H9 (cell line): ENCODE data around the gene NCKAP5. TPM values are rescaled to one million over a fixed set of nuclear protein-coding genes. Genes with fewer than 3 reads are reported as not detected.

Experiments used
- DNase-seq: peaks from one replicate; pipeline ENCODE4 v3.0.0-alpha.2; 2017
- H2AFZ ChIP-seq: one replicate; pipeline ENCODE4 v1.6.1; 2013; ENCODE audit warnings: mild to moderate bottlenecking, low read length, control low read depth, moderate library complexity
- H2AK5ac ChIP-seq: 2 replicates; pipeline ENCODE4 v1.6.1; 2013; ENCODE audit warnings: low read length, control low read depth, mixed read lengths; ENCODE audit not compliant: insufficient read length
- H2BK120ac ChIP-seq: one replicate; pipeline ENCODE4 v1.6.1; 2013; ENCODE audit warnings: low read depth, mild to moderate bottlenecking, low read length, control low read depth, inconsistent platforms; ENCODE audit not compliant: poor library complexity, severe bottlenecking
- H2BK12ac ChIP-seq: 2 replicates; pipeline ENCODE4 v1.6.1; 2013; ENCODE audit warnings: low read length, control low read depth, mixed read lengths, low read depth; ENCODE audit not compliant: insufficient read length
- H2BK15ac ChIP-seq: 2 replicates; pipeline ENCODE4 v1.6.1; 2013; ENCODE audit warnings: low read depth, low read length, control low read depth
- H2BK20ac ChIP-seq: one replicate; pipeline ENCODE4 v1.6.1; 2013; ENCODE audit warnings: low read depth, mild to moderate bottlenecking, low read length, control low read depth, inconsistent platforms; ENCODE audit not compliant: poor library complexity, severe bottlenecking
- H2BK5ac ChIP-seq: 2 replicates; pipeline ENCODE4 v1.6.1; 2013; ENCODE audit warnings: low read length, control low read depth, mixed read lengths; ENCODE audit not compliant: insufficient read length
- H3K14ac ChIP-seq: 2 replicates; pipeline ENCODE4 v1.6.1; 2013; ENCODE audit warnings: low read length, control low read depth; ENCODE audit not compliant: insufficient read depth
- H3K18ac ChIP-seq: 2 replicates; pipeline ENCODE4 v1.6.1; 2013; ENCODE audit warnings: low read depth, mild to moderate bottlenecking, mixed read lengths, low read length, control low read depth; ENCODE audit not compliant: insufficient read length
- H3K23ac ChIP-seq: 2 replicates; pipeline ENCODE4 v1.6.1; 2013; ENCODE audit warnings: low read length, control low read depth, mixed read lengths, low read depth; ENCODE audit not compliant: insufficient read length
- H3K23me2 ChIP-seq: 2 replicates; pipeline ENCODE4 v1.6.1; 2013; ENCODE audit warnings: low read depth, mild to moderate bottlenecking, mixed read lengths, low read length, control low read depth; ENCODE audit not compliant: insufficient read length, poor library complexity, severe bottlenecking
- H3K27ac ChIP-seq: 2 replicates; pipeline ENCODE4 v1.5.1; 2013; ENCODE audit warnings: low read length, control low read depth, mixed read lengths, low read depth; ENCODE audit not compliant: insufficient read length
- H3K27me3 ChIP-seq: 2 replicates; pipeline ENCODE4 v1.6.1; 2013; ENCODE audit warnings: low read length, control low read depth, inconsistent platforms; ENCODE audit not compliant: insufficient read depth
- H3K4ac ChIP-seq: 2 replicates; pipeline ENCODE4 v1.6.1; 2013; ENCODE audit warnings: low read depth, mild to moderate bottlenecking, control low read depth, inconsistent platforms, low read length, moderate library complexity
- H3K4me1 ChIP-seq: 2 replicates; pipeline ENCODE4 v1.6.1; 2013; ENCODE audit warnings: low read length, control low read depth, inconsistent platforms; ENCODE audit not compliant: insufficient read depth
- H3K4me2 ChIP-seq: 2 replicates; pipeline ENCODE4 v1.6.1; 2013; ENCODE audit warnings: low read length, control low read depth, mixed read lengths; ENCODE audit not compliant: insufficient read length, insufficient read depth
- H3K56ac ChIP-seq: 2 replicates; pipeline ENCODE4 v1.6.1; 2013; ENCODE audit warnings: low read depth, mild to moderate bottlenecking, mixed read lengths, low read length, control low read depth; ENCODE audit not compliant: insufficient read length
- H3K79me1 ChIP-seq: 2 replicates; pipeline ENCODE4 v1.6.1; 2013; ENCODE audit warnings: low read depth, mild to moderate bottlenecking, moderate library complexity, low read length, control low read depth, inconsistent platforms; ENCODE audit not compliant: insufficient read depth, poor library complexity, severe bottlenecking
- H3K79me2 ChIP-seq: 2 replicates; pipeline ENCODE4 v1.6.1; 2013; ENCODE audit warnings: low read length, control low read depth, inconsistent platforms; ENCODE audit not compliant: insufficient read depth
- H3K9ac ChIP-seq: 2 replicates; pipeline ENCODE4 v1.6.1; 2013; ENCODE audit warnings: low read length, control low read depth, mixed read lengths; ENCODE audit not compliant: insufficient read length; ENCODE audit errors: extremely low read depth
- H3K9me3 ChIP-seq: one replicate; pipeline ENCODE4 v1.6.1; 2013; ENCODE audit warnings: low read depth, low read length, inconsistent platforms; ENCODE audit not compliant: control insufficient read depth
- H3T11ph ChIP-seq: one replicate; pipeline ENCODE4 v1.6.1; 2013; ENCODE audit warnings: mild to moderate bottlenecking, low read length, control low read depth, inconsistent platforms
- H4K20me1 ChIP-seq: one replicate; pipeline ENCODE4 v1.6.1; 2013; ENCODE audit not compliant: control insufficient read depth, insufficient read length, insufficient read depth
- H4K5ac ChIP-seq: 2 replicates; pipeline ENCODE4 v1.6.1; 2013; ENCODE audit warnings: low read depth, mild to moderate bottlenecking, mixed read lengths, low read length, control low read depth; ENCODE audit not compliant: insufficient read length
- H4K8ac ChIP-seq: replicated peaks from 2 replicates; pipeline ENCODE4 v1.6.1; 2013; ENCODE audit warnings: low read length, control low read depth, mixed read lengths, low read depth; ENCODE audit not compliant: insufficient read length
- H4K91ac ChIP-seq: 2 replicates; pipeline ENCODE4 v1.6.1; 2013; ENCODE audit warnings: low read depth, mild to moderate bottlenecking, moderate library complexity, mixed read lengths, low read length, control low read depth; ENCODE audit not compliant: insufficient read length
- H3K27ac Mint-ChIP-seq, 3 experiments: 2 replicates in 2 of 3; 3 replicates in 1 of 3; pipeline ENCODE4 v1.8.0; 2020 to 2021; ENCODE audit warnings: mixed read lengths in 3 of 3, mild to moderate bottlenecking in 1 of 3, moderate library complexity in 1 of 3
- H3K27me3 Mint-ChIP-seq: 2 replicates; pipeline ENCODE4 v1.8.0; 2021; ENCODE audit warnings: low read depth, mild to moderate bottlenecking, moderate library complexity, mixed read lengths
- H3K36me3 Mint-ChIP-seq, 3 experiments: 2 replicates in 2 of 3; 3 replicates in 1 of 3; pipeline ENCODE4 v1.8.0; 2020 to 2021; ENCODE audit warnings: low read depth in 3 of 3, mixed read lengths in 3 of 3; ENCODE audit not compliant: insufficient read depth in 1 of 3
- H3K4me1 Mint-ChIP-seq, 2 experiments: 2 replicates each; pipeline ENCODE4 v1.8.0; 2020; ENCODE audit warnings: mixed read lengths in 2 of 2
- H3K4me3 Mint-ChIP-seq, 2 experiments: 2 replicates in 1 of 2; 3 replicates in 1 of 2; pipeline ENCODE4 v1.8.0; 2020 to 2021; ENCODE audit warnings: mild to moderate bottlenecking in 2 of 2, mixed read lengths in 2 of 2, moderate library complexity in 1 of 2
- H3K9me3 Mint-ChIP-seq, 2 experiments: 2 replicates in 1 of 2; 3 replicates in 1 of 2; pipeline ENCODE4 v1.8.0; 2020; ENCODE audit warnings: mild to moderate bottlenecking in 2 of 2, mixed read lengths in 2 of 2, moderate library complexity in 1 of 2
- WGBS: extraction: QIAGEN DNeasy Blood & Tissue Kit; methylation state at CpG from one replicate; pipeline ENCODE4 v1.1.7; 2013; ENCODE audit warnings: missing lambda C conversion rate, low lambda C conversion rate, mixed read lengths; ENCODE audit not compliant: insufficient read length; ENCODE audit errors: extremely low coverage; 5-methylcytosine and 5-hydroxymethylcytosine counted together
- total RNA-seq: library from RNA; stranded (reverse); gene quantifications from 2 replicates; pipeline ENCODE4 v1.2.1, GENCODE V29; 2021
- TF ChIP-seq, protein P1 (sequence below): fragments of 200-600 bp; sonication (generic); conservative IDR thresholded peaks from 3 replicates; pipeline ENCODE4 v1.8.0; 2021; ENCODE audit warnings: antibody characterized with exemption, mild to moderate bottlenecking

NCKAP5 gene
- total RNA-seq, 1 experiment from 2014 or later: 0.26 TPM

DNA sequence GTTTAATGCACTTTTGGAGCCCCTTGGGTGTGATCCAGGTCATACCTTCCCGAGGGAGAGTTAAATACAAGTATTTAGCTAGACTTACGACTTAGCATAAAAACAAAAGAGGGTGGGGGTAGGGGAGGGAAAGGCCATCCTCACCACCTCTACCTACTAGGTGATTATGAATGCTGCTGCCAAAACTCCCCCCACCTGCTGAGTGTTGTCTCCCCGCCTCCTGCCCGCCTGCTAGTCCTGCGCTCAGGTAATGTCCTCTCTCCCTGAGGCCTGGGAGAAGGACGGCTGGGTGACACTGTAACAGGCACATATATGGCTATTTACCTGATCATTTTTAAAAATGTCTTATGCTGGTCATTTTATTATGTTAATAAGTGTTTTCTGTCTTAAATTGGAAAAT, 3.0 kb upstream of the NCKAP5 start:
- H3K79me2 ChIP-seq: no peaks in the 10 kb centered on the region
- H4K20me1 ChIP-seq: no peaks in the 10 kb centered on the region
- no peak overlapping the region for H4K91ac ChIP-seq
- no peak overlapping the region for H4K8ac ChIP-seq
- H3K79me1 ChIP-seq: no peaks in the 10 kb centered on the region
- H2BK20ac ChIP-seq: no peak overlapping the region
- no peak overlapping the region for H3K4ac ChIP-seq
- Mint-ChIP-seq H3K9me3 (no peaks in the 10 kb centered on the region), H3K27ac (no peak overlapping the region; a peak in 1 of 7 replicates), H3K4me3 (peak overlapping the region in 1 of 2 experiments; percentile 1; a peak in 1 of 5 replicates), H3K27me3 (peaks cover 7% of the 10 kb centered on the region; the same call in 1 of the 2 replicates), H3K4me1 (peaks cover 73 to 75% of the 10 kb centered on the region in 2 experiments), H3K36me3 (no peaks in the 10 kb centered on the region)
- no peak overlapping the region for H3K9ac ChIP-seq
- TF ChIP-seq, protein P1, sequence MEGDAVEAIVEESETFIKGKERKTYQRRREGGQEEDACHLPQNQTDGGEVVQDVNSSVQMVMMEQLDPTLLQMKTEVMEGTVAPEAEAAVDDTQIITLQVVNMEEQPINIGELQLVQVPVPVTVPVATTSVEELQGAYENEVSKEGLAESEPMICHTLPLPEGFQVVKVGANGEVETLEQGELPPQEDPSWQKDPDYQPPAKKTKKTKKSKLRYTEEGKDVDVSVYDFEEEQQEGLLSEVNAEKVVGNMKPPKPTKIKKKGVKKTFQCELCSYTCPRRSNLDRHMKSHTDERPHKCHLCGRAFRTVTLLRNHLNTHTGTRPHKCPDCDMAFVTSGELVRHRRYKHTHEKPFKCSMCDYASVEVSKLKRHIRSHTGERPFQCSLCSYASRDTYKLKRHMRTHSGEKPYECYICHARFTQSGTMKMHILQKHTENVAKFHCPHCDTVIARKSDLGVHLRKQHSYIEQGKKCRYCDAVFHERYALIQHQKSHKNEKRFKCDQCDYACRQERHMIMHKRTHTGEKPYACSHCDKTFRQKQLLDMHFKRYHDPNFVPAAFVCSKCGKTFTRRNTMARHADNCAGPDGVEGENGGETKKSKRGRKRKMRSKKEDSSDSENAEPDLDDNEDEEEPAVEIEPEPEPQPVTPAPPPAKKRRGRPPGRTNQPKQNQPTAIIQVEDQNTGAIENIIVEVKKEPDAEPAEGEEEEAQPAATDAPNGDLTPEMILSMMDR: no peak
- no CpG with 5 or more reads among the region's 6 CpGs for WGBS
- H2AFZ ChIP-seq: no peak overlapping the region
- H3K4me1 ChIP-seq: peaks cover 11% of the 10 kb centered on the region; the same call in 1 of the 2 replicates
- no peak overlapping the region for H3K23ac ChIP-seq
- DNase-seq: peak; percentile 66
- H2BK5ac ChIP-seq: no peak overlapping the region
- peak overlapping the region; percentile 20 for H3K4me2 ChIP-seq
- H2BK12ac ChIP-seq: no peak overlapping the region
- no peak overlapping the region for H3K27ac ChIP-seq
- H3K23me2 ChIP-seq: no peaks in the 10 kb centered on the region
- H2BK15ac ChIP-seq: no peak overlapping the region
- H3T11ph ChIP-seq: no peak overlapping the region
- no peak overlapping the region for H3K56ac ChIP-seq
- H3K27me3 ChIP-seq: no peaks in the 10 kb centered on the region
- H4K5ac ChIP-seq: no peak overlapping the region
- no peak overlapping the region for H3K18ac ChIP-seq
- H3K14ac ChIP-seq: no peak overlapping the region
- no peak overlapping the region for H2AK5ac ChIP-seq
- H2BK120ac ChIP-seq: no peak overlapping the region
- H3K9me3 ChIP-seq: no peaks in the 10 kb centered on the region
